ENCODE measurements around the gene ULK1. TPM values are rescaled to one million over a fixed set of nuclear protein-coding genes. Genes with fewer than 3 reads are reported as not detected.

Gene ULK1
- total and polyA plus RNA-seq, 2 of the 13 experiments (the other 11 are each of a cell fraction or from before 2014, with no cell fraction given) = 2.8 to 10.1 TPM

GRCh38 chr12:131853832-131854797, 40.3 kb upstream of the ULK1 start (continued):
- TF ChIP-seq, protein P1, sequence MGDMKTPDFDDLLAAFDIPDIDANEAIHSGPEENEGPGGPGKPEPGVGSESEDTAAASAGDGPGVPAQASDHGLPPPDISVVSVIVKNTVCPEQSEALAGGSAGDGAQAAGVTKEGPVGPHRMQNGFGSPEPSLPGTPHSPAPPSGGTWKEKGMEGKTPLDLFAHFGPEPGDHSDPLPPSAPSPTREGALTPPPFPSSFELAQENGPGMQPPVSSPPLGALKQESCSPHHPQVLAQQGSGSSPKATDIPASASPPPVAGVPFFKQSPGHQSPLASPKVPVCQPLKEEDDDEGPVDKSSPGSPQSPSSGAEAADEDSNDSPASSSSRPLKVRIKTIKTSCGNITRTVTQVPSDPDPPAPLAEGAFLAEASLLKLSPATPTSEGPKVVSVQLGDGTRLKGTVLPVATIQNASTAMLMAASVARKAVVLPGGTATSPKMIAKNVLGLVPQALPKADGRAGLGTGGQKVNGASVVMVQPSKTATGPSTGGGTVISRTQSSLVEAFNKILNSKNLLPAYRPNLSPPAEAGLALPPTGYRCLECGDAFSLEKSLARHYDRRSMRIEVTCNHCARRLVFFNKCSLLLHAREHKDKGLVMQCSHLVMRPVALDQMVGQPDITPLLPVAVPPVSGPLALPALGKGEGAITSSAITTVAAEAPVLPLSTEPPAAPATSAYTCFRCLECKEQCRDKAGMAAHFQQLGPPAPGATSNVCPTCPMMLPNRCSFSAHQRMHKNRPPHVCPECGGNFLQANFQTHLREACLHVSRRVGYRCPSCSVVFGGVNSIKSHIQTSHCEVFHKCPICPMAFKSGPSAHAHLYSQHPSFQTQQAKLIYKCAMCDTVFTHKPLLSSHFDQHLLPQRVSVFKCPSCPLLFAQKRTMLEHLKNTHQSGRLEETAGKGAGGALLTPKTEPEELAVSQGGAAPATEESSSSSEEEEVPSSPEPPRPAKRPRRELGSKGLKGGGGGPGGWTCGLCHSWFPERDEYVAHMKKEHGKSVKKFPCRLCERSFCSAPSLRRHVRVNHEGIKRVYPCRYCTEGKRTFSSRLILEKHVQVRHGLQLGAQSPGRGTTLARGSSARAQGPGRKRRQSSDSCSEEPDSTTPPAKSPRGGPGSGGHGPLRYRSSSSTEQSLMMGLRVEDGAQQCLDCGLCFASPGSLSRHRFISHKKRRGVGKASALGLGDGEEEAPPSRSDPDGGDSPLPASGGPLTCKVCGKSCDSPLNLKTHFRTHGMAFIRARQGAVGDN (CRISPR knock-in tag; IDR thresholded peaks at IDR 0.05) = peak; percentile 53
- TF ChIP-seq ZBTB26 (CRISPR knock-in tag; IDR thresholded peaks at IDR 0.05; ENCODE audit: borderline replicate concordance) (no peak), STAG1 (CRISPR knock-in tag; IDR thresholded peaks at IDR 0.05) (peak; percentile 37), PHF8 (CRISPR knock-in tag; IDR thresholded peaks at IDR 0.05) (no peak), GATA4 (IDR thresholded peaks at IDR 0.05; ENCODE audit: borderline replicate concordance, low read depth) (no peak), ZNF781 (CRISPR knock-in tag; IDR thresholded peaks at IDR 0.05; ENCODE audit: borderline replicate concordance, not compliant biosample characterization) (no peak), FOSL1 (CRISPR knock-in tag; IDR thresholded peaks at IDR 0.05; ENCODE audit: borderline replicate concordance) (no peak), NONO (IDR thresholded peaks at IDR 0.05) (no peak), NONO (CRISPR knock-in tag; conservative IDR thresholded peaks at IDR 0.05) (no peak), NR2F6 (IDR thresholded peaks at IDR 0.05) (0 out of 2 replicates have a peak, but pooled peaks have one; percentile 16), NR2F6 (CRISPR knock-in tag; IDR thresholded peaks at IDR 0.05) (peak; percentile 36; the same call in 1 of the 2 replicates), ZNF567 (CRISPR knock-in tag; IDR thresholded peaks at IDR 0.05; ENCODE audit: borderline replicate concordance) (no peak), BCL6 (CRISPR knock-in tag; IDR thresholded peaks at IDR 0.05) (peak; percentile 85)
- TF ChIP-seq, protein P2, sequence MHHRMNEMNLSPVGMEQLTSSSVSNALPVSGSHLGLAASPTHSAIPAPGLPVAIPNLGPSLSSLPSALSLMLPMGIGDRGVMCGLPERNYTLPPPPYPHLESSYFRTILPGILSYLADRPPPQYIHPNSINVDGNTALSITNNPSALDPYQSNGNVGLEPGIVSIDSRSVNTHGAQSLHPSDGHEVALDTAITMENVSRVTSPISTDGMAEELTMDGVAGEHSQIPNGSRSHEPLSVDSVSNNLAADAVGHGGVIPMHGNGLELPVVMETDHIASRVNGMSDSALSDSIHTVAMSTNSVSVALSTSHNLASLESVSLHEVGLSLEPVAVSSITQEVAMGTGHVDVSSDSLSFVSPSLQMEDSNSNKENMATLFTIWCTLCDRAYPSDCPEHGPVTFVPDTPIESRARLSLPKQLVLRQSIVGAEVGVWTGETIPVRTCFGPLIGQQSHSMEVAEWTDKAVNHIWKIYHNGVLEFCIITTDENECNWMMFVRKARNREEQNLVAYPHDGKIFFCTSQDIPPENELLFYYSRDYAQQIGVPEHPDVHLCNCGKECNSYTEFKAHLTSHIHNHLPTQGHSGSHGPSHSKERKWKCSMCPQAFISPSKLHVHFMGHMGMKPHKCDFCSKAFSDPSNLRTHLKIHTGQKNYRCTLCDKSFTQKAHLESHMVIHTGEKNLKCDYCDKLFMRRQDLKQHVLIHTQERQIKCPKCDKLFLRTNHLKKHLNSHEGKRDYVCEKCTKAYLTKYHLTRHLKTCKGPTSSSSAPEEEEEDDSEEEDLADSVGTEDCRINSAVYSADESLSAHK (CRISPR knock-in tag; IDR thresholded peaks at IDR 0.05; ENCODE audit: borderline replicate concordance) = no peak
- TF ChIP-seq, protein P3, sequence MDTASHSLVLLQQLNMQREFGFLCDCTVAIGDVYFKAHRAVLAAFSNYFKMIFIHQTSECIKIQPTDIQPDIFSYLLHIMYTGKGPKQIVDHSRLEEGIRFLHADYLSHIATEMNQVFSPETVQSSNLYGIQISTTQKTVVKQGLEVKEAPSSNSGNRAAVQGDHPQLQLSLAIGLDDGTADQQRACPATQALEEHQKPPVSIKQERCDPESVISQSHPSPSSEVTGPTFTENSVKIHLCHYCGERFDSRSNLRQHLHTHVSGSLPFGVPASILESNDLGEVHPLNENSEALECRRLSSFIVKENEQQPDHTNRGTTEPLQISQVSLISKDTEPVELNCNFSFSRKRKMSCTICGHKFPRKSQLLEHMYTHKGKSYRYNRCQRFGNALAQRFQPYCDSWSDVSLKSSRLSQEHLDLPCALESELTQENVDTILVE (CRISPR knock-in tag; IDR thresholded peaks at IDR 0.05) = no peak
- TF ChIP-seq, protein P4, sequence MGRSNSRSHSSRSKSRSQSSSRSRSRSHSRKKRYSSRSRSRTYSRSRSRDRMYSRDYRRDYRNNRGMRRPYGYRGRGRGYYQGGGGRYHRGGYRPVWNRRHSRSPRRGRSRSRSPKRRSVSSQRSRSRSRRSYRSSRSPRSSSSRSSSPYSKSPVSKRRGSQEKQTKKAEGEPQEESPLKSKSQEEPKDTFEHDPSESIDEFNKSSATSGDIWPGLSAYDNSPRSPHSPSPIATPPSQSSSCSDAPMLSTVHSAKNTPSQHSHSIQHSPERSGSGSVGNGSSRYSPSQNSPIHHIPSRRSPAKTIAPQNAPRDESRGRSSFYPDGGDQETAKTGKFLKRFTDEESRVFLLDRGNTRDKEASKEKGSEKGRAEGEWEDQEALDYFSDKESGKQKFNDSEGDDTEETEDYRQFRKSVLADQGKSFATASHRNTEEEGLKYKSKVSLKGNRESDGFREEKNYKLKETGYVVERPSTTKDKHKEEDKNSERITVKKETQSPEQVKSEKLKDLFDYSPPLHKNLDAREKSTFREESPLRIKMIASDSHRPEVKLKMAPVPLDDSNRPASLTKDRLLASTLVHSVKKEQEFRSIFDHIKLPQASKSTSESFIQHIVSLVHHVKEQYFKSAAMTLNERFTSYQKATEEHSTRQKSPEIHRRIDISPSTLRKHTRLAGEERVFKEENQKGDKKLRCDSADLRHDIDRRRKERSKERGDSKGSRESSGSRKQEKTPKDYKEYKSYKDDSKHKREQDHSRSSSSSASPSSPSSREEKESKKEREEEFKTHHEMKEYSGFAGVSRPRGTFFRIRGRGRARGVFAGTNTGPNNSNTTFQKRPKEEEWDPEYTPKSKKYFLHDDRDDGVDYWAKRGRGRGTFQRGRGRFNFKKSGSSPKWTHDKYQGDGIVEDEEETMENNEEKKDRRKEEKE (IDR thresholded peaks at IDR 0.05) = no peak

All from HepG2 (cell line).